ENCODE results near the gene GPC3. TPM values are rescaled to one million over a fixed set of nuclear protein-coding genes. Genes with fewer than 3 reads are reported as not detected.

The GPC3 gene
- total RNA-seq, 1 donor from 2014 or later: 6.7 TPM

GRCh38 chrX:133980406-133980805 is 5.0 kb downstream of the GPC3 start:
- no peak for DNase-seq
- no peak for ATAC-seq (ENCODE audit: poor library complexity)
- intact Hi-C loops (cut with DNase I): no loop called here

- intact Hi-C loops (cut with DNase I): no loop called here
- ATAC-seq (ENCODE audit: poor library complexity) (no peak), DNase-seq (no peak)
These were observed 5.7 kb downstream of the GPC3 start for GRCh38 chrX:133979641-133980230.

DNA sequence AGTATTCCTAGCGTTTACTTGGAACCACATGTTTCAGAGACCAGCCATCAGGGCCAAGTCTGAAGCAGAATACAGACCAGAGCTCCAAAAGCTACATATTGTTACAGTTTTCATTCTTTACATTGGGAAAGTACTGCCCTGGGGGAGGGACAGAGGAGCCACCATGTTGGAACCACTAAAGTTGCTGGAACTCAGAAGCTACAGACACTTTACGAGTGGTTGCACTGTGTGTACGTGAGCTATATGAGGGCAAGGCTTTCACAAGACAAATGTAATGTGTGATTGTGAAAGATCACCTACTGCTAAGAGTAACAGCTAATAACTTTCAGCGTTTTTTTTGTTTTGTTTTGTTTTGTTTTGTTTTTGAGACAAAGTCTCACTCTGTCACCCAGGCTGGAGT is 11.7 kb downstream of the GPC3 start:
- ATAC-seq (ENCODE audit: poor library complexity) (no peak), DNase-seq (no peak)
- intact Hi-C loops (cut with DNase I): no loop called here

- DNase-seq (no peak), ATAC-seq (ENCODE audit: poor library complexity) (no peak)
- intact Hi-C loops (cut with DNase I): no loop called here
These were observed 12.5 kb downstream of the GPC3 start for GRCh38 chrX:133972916-133973315.

- DNase-seq: no peak
- intact Hi-C loops (cut with DNase I): no loop called here
- ATAC-seq (ENCODE audit: poor library complexity): no peak
These were observed 13.8 kb downstream of the GPC3 start for GRCh38 chrX:133971586-133971985.

DNA sequence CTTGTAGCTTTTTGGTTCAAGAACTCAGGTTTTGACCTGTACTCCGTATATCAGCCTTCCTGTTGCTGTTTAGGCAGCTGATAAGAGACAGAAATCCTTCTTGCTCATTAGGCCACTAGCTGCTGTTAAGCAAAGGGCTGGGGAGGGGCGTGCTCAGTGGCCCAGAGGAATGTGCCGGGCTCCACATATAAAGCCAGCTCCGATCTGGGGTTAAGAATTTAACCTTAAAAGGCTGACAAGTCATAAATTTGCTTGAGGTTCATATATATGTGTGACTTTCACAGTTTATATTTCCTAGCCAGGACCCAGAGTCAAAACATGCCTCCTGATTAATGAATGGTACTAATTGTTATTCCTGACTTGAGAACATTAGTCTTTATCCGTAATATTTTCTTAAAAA is 15.3 kb downstream of the GPC3 start:
- ATAC-seq (ENCODE audit: poor library complexity) (no peak), DNase-seq (no peak)
- intact Hi-C loops (cut with DNase I): no loop called here

DNA sequence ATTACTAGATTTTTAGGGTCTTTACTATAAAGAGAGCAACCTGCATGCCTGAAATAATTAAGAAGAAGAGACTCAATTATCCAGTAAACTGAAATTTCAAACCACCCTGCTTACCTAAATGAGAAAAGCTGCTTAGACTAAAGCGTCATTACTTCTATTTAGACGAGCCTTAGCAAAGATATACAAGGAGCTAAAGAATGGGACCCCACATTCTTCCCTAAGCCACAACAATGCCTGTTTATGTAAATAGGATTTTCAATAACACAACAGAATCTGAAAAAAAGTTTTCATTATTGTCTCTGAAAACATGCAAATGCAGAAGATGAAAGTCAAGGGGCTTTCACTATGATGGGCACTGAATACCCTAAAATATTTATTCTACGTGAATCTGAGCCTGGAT is 16.2 kb downstream of the GPC3 start:
- no peak for ATAC-seq (ENCODE audit: poor library complexity)
- no peak for DNase-seq
- intact Hi-C loops (cut with DNase I): no loop called here

DNA sequence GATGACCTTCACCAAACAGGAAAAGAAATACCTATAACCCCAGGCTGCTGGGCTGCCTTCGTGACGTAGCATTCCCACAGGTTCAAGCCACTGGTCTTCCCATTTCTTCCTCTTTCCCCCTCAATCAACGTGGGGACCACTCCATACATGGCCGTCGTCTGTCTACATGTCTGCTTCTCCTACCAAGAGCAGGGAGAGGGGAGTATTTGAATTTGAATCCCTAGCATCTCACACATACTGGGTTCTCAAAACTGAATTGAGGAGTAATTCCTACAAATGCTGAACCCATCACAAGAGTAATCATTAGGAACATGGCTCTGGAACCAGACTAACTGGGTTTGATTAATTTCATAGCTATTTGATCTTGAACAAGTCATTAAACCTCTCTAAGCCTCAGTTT is 17.3 kb downstream of the GPC3 start:
- no peak for ATAC-seq (ENCODE audit: poor library complexity)
- DNase-seq: no peak
- intact Hi-C loops (cut with DNase I): no loop called here

DNA sequence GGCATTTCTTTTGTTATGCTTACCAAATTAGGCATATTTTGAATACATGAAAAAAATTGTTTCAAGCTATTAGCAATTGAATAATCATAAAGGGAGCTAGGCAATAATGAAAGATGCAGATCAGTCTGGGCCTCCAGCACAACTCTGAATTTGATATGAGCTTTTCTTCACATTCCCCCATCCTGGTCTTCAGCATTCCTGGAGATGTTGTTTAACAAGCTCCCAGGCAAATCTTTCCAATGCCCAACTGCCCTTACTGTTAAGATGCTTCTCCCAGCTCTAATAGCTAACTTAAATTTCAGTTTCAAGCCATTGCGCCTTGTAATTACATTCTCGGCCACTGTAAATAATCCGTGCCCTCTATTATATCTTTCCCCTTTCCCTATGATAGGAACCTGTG is 19.2 kb downstream of the GPC3 start:
- ATAC-seq (ENCODE audit: poor library complexity): no peak
- intact Hi-C loops (cut with DNase I): no loop called here
- no peak for DNase-seq

- ATAC-seq (ENCODE audit: poor library complexity): no peak
- intact Hi-C loops (cut with DNase I): no loop called here
- DNase-seq: no peak
These were observed 20.1 kb downstream of the GPC3 start for GRCh38 chrX:133965321-133965720.

- ATAC-seq (ENCODE audit: poor library complexity) (no peak), DNase-seq (no peak)
- intact Hi-C loops (cut with DNase I): no loop called here
These were observed 24.3 kb downstream of the GPC3 start for GRCh38 chrX:133961046-133961445.

DNA sequence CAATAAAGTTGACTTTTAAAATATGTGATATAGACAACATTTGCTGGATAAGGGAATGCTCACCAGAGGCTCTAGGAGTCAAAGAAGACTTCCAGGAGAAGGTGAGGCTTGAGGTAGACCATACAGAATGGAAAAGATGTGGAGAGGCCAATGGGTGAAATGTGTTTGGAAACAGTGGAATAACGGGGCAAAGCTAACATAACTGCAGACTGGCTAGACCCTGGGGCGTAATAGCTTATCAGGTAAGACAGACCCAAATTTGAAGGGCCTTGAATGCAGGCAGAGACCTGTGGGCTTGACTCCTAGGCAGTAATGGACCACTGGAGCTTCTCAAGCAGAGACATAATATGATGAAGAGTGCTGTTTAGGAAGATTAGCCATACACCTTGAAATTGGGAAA is 25.4 kb downstream of the GPC3 start:
- intact Hi-C loops (cut with DNase I): no loop called here
- no peak for DNase-seq
- ATAC-seq (ENCODE audit: poor library complexity): no peak

DNA sequence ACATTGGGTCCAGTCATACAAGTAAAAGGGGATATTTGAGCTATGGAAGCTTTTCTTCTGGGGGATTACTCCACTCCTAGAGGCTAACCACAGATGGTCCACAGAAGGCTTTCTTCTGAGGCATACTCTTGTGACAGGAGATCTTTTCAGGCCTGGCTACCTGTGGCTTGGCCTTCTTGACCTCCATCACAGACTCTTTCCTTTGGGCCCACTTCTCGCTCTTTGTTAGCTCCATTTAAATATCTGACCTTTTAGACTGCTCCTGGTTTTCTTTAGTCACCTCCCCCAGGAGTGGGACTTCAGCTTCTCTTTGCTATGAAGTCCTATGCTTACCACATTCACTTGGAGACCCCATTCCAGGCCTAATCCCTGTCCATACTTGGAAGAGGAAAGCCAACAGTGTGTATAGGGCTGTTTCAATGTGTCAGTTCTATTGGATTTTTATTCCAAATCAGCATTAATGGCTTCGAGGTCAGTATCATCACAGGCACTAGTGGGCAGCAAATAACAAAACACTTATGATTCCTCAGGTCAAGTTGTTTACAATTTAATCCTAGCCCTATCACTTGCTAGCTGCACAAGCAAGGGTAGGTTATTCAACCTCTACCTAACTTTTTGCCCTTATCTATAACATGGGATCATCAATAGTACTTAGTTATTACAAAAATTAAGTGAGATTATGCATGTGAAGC is 26.3 kb downstream of the GPC3 start:
- DNase-seq: no peak
- ATAC-seq (ENCODE audit: poor library complexity): no peak
- intact Hi-C loops (cut with DNase I): no loop called here

GRCh38 chrX:133956570-133957340 is 28.6 kb downstream of the GPC3 start:
- intact Hi-C loops (cut with DNase I): no loop called here
- ATAC-seq (ENCODE audit: poor library complexity) (no peak), DNase-seq (no peak)

DNA sequence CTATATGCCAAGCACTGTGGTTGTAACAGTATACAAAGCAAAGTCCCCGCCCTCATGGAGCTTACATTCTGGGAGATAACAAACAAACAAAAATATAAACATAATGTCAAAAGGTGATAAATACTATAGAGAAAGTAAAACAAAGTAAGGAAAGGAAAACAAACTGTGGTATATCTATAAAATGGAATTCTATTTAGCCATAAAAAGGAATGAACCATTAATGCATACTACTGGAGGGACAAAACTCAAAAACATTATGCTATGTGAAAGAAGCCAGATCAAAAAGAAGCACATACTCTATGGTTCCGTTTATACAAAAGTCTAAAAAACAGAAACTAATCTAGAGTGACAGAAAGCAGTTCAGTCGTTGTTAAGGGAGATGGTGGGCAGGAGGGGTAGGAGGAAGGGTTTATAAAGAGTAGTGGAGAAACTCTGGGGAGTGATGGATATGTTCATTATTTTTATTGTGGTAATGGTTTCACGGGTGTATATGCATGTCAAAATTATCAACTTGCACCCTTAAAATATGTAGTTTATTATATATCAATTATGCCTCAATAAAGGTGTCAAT is 31.5 kb downstream of the GPC3 start:
- DNase-seq (no peak), ATAC-seq (ENCODE audit: poor library complexity) (no peak)
- intact Hi-C loops (cut with DNase I): no loop called here

DNA sequence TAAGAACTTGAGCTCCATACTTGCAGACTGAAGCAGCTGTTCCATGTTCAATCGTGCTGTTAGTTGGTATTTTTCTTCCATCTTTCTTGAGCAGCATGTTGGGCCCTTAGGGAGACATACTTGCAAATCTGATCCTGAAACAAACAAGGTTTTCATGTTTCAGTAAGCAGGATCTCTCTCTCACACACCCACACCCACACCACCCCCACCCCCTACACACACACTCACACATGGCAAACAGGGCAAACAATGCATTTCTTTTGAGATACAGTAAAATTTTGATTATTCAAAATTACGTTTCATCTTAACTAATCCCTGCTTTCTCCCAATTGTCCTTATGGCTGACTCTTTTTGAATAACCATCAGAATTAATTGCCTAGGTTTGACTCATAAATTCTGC is 32.3 kb downstream of the GPC3 start:
- no peak for DNase-seq
- intact Hi-C loops (cut with DNase I): no loop called here

GRCh38 chrX:133951098-133951497 is 34.3 kb downstream of the GPC3 start:
- intact Hi-C loops (cut with DNase I): no loop called here
- DNase-seq (no peak), ATAC-seq (ENCODE audit: poor library complexity) (no peak)

More for the DNA sequence above, 32.3 kb downstream of the GPC3 start:
- no peak for ATAC-seq (ENCODE audit: poor library complexity)

- intact Hi-C loops (cut with DNase I): no loop called here
- DNase-seq (no peak), ATAC-seq (ENCODE audit: poor library complexity) (no peak)
These were observed 35.2 kb downstream of the GPC3 start for GRCh38 chrX:133950214-133950613.

- ATAC-seq (ENCODE audit: poor library complexity): no peak
- no peak for DNase-seq
- intact Hi-C loops (cut with DNase I): no loop called here
These were observed 36.5 kb downstream of the GPC3 start for GRCh38 chrX:133948895-133949294.

- no peak for ATAC-seq (ENCODE audit: poor library complexity)
- intact Hi-C loops (cut with DNase I): no loop called here
- no peak for DNase-seq
These were observed 37.4 kb downstream of the GPC3 start for GRCh38 chrX:133947996-133948395.
